Liver (tissue), 9 donors: Measurements from ENCODE around the gene TMEM232. TPM values are rescaled to one million over a fixed set of nuclear protein-coding genes. Genes with fewer than 3 reads are reported as not detected.

Source experiments
- DNase-seq: peaks from one replicate; pipeline ENCODE4 v3.0.0-alpha.2; 2017; ENCODE audit warnings: low spot score
- H3K27ac ChIP-seq, 2 donors: one replicate each; pipeline ENCODE4 v1.7.0; 2013; ENCODE audit warnings: inconsistent platforms in 2 of 2, low read length in 2 of 2, control low read depth in 1 of 2, low read depth in 1 of 2, mild to moderate bottlenecking in 1 of 2
- H3K27me3 ChIP-seq, 4 donors: one replicate each; pipeline versions ENCODE4 v1.6.1 to v1.7.0; 2013; ENCODE audit warnings: low read length in 3 of 4, inconsistent platforms in 1 of 4, mild to moderate bottlenecking in 1 of 4, moderate library complexity in 1 of 4; ENCODE audit not compliant: control insufficient read depth in 4 of 4, insufficient read depth in 4 of 4
- H3K36me3 ChIP-seq, 4 donors: one replicate each; pipeline versions ENCODE4 v1.6.1 to v1.7.0; 2013; ENCODE audit warnings: low read length in 3 of 4, mild to moderate bottlenecking in 3 of 4, low read depth in 1 of 4, moderate library complexity in 1 of 4; ENCODE audit not compliant: control insufficient read depth in 4 of 4, insufficient read depth in 3 of 4
- H3K4me1 ChIP-seq, 4 donors: one replicate each; pipeline versions ENCODE4 v1.6.1 to v1.7.0; 2013; ENCODE audit warnings: low read length in 3 of 4, mild to moderate bottlenecking in 3 of 4, moderate library complexity in 1 of 4; ENCODE audit not compliant: control insufficient read depth in 4 of 4, insufficient read depth in 4 of 4
- H3K4me3 ChIP-seq, 3 donors: one replicate each; pipeline versions ENCODE4 v1.6.1 to v1.7.0; 2013; ENCODE audit warnings: low read length in 3 of 3, control low read depth in 1 of 3, low read depth in 1 of 3, mild to moderate bottlenecking in 1 of 3
- H3K9ac ChIP-seq, 2 donors: one replicate each; pipeline ENCODE4 v1.7.0; 2013; ENCODE audit warnings: low read length in 2 of 2, mild to moderate bottlenecking in 2 of 2, moderate library complexity in 2 of 2, control low read depth in 1 of 2, low read depth in 1 of 2
- H3K9me3 ChIP-seq, 4 donors: one replicate each; pipeline versions ENCODE4 v1.6.1 to v1.7.0; 2013; ENCODE audit warnings: low read length in 3 of 4; ENCODE audit not compliant: control insufficient read depth in 4 of 4
- EGR1 ChIP-seq, 2 donors: IDR thresholded peaks; 2 replicates each; pipeline ENCODE4 v1.6.1; 2016 to 2018; ENCODE audit warnings: antibody characterized with exemption in 2 of 2, low read depth in 2 of 2
- FOXA1 ChIP-seq: IDR thresholded peaks from 2 replicates; pipeline ENCODE4 v1.6.1; 2016; ENCODE audit warnings: antibody characterized with exemption
- FOXA2 ChIP-seq: IDR thresholded peaks from 2 replicates; pipeline ENCODE4 v1.6.1; 2016; ENCODE audit warnings: antibody characterized with exemption
- GABPA ChIP-seq, 2 donors: IDR thresholded peaks in 1 of 2; conservative IDR thresholded peaks in 1 of 2; 2 replicates each; pipeline ENCODE4 v1.6.1; 2016; ENCODE audit warnings: antibody characterized with exemption in 2 of 2, mild to moderate bottlenecking in 1 of 2, moderate library complexity in 1 of 2
- HNF4A ChIP-seq, 2 donors: conservative IDR thresholded peaks; 2 replicates each; pipeline ENCODE4 v1.6.1; 2016; ENCODE audit warnings: antibody characterized with exemption in 2 of 2, mild to moderate bottlenecking in 2 of 2
- HNF4G ChIP-seq: IDR thresholded peaks from 2 replicates; pipeline ENCODE4 v1.6.1; 2016; ENCODE audit warnings: antibody characterized with exemption
- JUND ChIP-seq, 2 donors: IDR thresholded peaks; 2 replicates each; pipeline ENCODE4 v1.6.1; 2016; ENCODE audit warnings: antibody characterized with exemption in 2 of 2
- NR2F2 ChIP-seq: IDR thresholded peaks from 2 replicates; pipeline ENCODE4 v1.6.1; 2016; ENCODE audit warnings: antibody characterized with exemption
- RAD21 ChIP-seq, 2 donors: IDR thresholded peaks; 2 replicates each; pipeline ENCODE4 v1.6.1; 2016; ENCODE audit warnings: antibody characterized with exemption in 2 of 2, mild to moderate bottlenecking in 2 of 2
- RXRA ChIP-seq, 2 donors: IDR thresholded peaks; 2 replicates each; pipeline ENCODE4 v1.6.1; 2017 to 2018; ENCODE audit warnings: antibody characterized with exemption in 2 of 2, mild to moderate bottlenecking in 1 of 2
- SP1 ChIP-seq: IDR thresholded peaks from 2 replicates; pipeline ENCODE4 v1.6.1; 2018; ENCODE audit warnings: antibody characterized with exemption, mild to moderate bottlenecking
- YY1 ChIP-seq: IDR thresholded peaks from 2 replicates; pipeline ENCODE4 v1.6.1; 2016; ENCODE audit warnings: antibody characterized with exemption, mild to moderate bottlenecking
- WGBS: extraction: QIAGEN DNeasy Blood & Tissue Kit; methylation state at CpG from one replicate; pipeline ENCODE4 v1.1.7; 2013; 5-methylcytosine and 5-hydroxymethylcytosine counted together
- polyA plus RNA-seq, 2 donors: library from polyadenylated mRNA; stranded (reverse) in 1 of 2; unstranded in 1 of 2; fragments of 200-250 nt in 1 of 2; fragments of >200 nt in 1 of 2; fragmentation: Nextera tagmentation in 1 of 2; extraction: Ambion mirVana in 1 of 2; gene quantifications; one replicate each; pipeline versions ENCODE4 v1.2.1 to v1.2.3, GENCODE V29; 2013 to 2015
- total RNA-seq, 2 donors: library from RNA; depleted of rRNA; stranded (reverse); fragments of >200 nt; gene quantifications; one replicate each; pipeline ENCODE4 v1.2.3, GENCODE V29; 2014
- TF ChIP-seq, protein P1 (sequence below): IDR thresholded peaks from 2 replicates; pipeline ENCODE4 v1.6.1; 2016; ENCODE audit warnings: antibody characterized with exemption, mild to moderate bottlenecking
- TF ChIP-seq, protein P2 (sequence below): IDR thresholded peaks from 2 replicates; pipeline ENCODE4 v1.6.1; 2016; ENCODE audit warnings: antibody characterized with exemption
- TF ChIP-seq, protein P3 (sequence below): IDR thresholded peaks from 2 replicates; pipeline ENCODE4 v1.6.1; 2016; ENCODE audit warnings: antibody characterized with exemption
- TF ChIP-seq, protein P4 (sequence below): IDR thresholded peaks from 2 replicates; pipeline ENCODE4 v1.6.1; 2016; ENCODE audit warnings: antibody characterized with exemption
- TF ChIP-seq, protein P5 (sequence below): fragments of 150-350 bp; IDR thresholded peaks from 2 replicates; pipeline ENCODE4 v1.5.1; 2017; ENCODE audit warnings: improper control_type of control experiment, low read depth, low read length; ENCODE audit not compliant: missing input control
- donor health status: healthy.
- donor health status: healthy.
- donor health status: healthy.
- donor health status: healthy.
- donor health status: healthy.

TMEM232 gene
- total and polyA plus RNA-seq, 4 donors: 0.39 to 2.5 (median 1.0) TPM

DNA sequence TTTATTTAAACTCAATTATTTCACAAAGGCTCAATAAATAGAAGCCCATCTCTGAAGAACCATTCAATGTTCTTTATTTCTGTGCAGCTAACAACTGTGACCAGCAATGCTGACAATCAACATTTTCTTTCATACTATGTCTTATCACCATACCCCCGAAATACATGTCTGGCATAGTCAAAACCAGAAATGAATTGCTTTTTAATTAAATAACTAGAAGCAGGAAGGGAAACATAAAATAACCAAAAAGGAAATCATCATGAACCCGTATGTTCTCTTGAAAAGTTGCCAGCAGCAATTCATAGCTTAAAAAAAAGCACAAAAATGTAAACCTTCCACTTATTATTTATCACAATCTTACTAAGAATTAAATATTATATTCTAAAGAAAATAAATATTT lies 212.4 kb downstream of the TMEM232 start:
- Histone ChIP-seq H3K27me3 (no peaks in the 10 kb centered on the region), H3K27ac (no peak overlapping the region), H3K4me3 (no peak overlapping the region), H3K9ac (no peak overlapping the region), H3K36me3 (no peaks in the 10 kb centered on the region), H3K4me1 (no peaks in the 10 kb centered on the region), H3K9me3 (no peaks in the 10 kb centered on the region)
- WGBS: 67% methylated on average over 2 of the region's 2 CpGs
- TF ChIP-seq YY1 (no peak), HNF4G (no peak), GABPA (IDR thresholded peaks at IDR 0.05 in 1 of 2, conservative IDR thresholded peaks at IDR 0.05 in 1 of 2) (no peak), HNF4A (conservative IDR thresholded peaks at IDR 0.05) (no peak), EGR1 (IDR thresholded peaks at IDR 0.05; ENCODE audit: low read depth in 2 of 2) (no peak), FOXA1 (no peak), NR2F2 (no peak), JUND (IDR thresholded peaks at IDR 0.05) (no peak), FOXA2 (no peak), RXRA (IDR thresholded peaks at IDR 0.05) (no peak), SP1 (no peak)
- TF ChIP-seq, protein P1, sequence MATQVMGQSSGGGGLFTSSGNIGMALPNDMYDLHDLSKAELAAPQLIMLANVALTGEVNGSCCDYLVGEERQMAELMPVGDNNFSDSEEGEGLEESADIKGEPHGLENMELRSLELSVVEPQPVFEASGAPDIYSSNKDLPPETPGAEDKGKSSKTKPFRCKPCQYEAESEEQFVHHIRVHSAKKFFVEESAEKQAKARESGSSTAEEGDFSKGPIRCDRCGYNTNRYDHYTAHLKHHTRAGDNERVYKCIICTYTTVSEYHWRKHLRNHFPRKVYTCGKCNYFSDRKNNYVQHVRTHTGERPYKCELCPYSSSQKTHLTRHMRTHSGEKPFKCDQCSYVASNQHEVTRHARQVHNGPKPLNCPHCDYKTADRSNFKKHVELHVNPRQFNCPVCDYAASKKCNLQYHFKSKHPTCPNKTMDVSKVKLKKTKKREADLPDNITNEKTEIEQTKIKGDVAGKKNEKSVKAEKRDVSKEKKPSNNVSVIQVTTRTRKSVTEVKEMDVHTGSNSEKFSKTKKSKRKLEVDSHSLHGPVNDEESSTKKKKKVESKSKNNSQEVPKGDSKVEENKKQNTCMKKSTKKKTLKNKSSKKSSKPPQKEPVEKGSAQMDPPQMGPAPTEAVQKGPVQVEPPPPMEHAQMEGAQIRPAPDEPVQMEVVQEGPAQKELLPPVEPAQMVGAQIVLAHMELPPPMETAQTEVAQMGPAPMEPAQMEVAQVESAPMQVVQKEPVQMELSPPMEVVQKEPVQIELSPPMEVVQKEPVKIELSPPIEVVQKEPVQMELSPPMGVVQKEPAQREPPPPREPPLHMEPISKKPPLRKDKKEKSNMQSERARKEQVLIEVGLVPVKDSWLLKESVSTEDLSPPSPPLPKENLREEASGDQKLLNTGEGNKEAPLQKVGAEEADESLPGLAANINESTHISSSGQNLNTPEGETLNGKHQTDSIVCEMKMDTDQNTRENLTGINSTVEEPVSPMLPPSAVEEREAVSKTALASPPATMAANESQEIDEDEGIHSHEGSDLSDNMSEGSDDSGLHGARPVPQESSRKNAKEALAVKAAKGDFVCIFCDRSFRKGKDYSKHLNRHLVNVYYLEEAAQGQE: no peak
- TF ChIP-seq, protein P2, sequence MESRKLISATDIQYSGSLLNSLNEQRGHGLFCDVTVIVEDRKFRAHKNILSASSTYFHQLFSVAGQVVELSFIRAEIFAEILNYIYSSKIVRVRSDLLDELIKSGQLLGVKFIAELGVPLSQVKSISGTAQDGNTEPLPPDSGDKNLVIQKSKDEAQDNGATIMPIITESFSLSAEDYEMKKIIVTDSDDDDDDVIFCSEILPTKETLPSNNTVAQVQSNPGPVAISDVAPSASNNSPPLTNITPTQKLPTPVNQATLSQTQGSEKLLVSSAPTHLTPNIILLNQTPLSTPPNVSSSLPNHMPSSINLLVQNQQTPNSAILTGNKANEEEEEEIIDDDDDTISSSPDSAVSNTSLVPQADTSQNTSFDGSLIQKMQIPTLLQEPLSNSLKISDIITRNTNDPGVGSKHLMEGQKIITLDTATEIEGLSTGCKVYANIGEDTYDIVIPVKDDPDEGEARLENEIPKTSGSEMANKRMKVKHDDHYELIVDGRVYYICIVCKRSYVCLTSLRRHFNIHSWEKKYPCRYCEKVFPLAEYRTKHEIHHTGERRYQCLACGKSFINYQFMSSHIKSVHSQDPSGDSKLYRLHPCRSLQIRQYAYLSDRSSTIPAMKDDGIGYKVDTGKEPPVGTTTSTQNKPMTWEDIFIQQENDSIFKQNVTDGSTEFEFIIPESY: no peak
- TF ChIP-seq, protein P3, sequence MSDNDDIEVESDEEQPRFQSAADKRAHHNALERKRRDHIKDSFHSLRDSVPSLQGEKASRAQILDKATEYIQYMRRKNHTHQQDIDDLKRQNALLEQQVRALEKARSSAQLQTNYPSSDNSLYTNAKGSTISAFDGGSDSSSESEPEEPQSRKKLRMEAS: no peak
- DNase-seq: no peak

DNA sequence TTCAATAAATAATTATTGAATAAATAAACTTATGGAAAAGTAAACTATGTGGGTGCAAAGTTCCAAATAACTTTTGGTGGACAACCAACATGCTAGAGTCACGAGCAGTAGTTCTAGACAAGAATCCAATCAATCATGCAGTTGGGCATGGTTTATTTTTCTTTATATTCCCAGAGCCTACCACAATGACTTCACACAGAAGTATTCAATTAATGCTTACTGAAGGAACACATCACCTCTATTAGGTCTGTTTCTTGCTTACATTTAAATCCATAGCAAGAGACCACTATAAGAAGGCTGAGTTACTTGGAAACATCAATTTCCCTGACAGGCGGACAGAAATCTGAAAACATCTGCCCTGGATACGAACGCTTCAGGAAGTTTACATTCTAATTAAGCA lies 214.2 kb downstream of the TMEM232 start:
- no peak overlapping the region for H3K9ac ChIP-seq
- no peak overlapping the region for H3K27ac ChIP-seq
- no peaks in the 10 kb centered on the region for H3K4me1 ChIP-seq
- no peaks in the 10 kb centered on the region for H3K36me3 ChIP-seq
- no peak for DNase-seq
- WGBS: 84% methylated on average over 4 of the region's 4 CpGs
- no peaks in the 10 kb centered on the region for H3K27me3 ChIP-seq
- H3K4me3 ChIP-seq: no peak overlapping the region
- no peaks in the 10 kb centered on the region for H3K9me3 ChIP-seq
- TF ChIP-seq EGR1 (IDR thresholded peaks at IDR 0.05; ENCODE audit: low read depth in 2 of 2) (no peak), YY1 (no peak), JUND (IDR thresholded peaks at IDR 0.05) (no peak), FOXA1 (no peak), NR2F2 (no peak), SP1 (no peak), HNF4A (conservative IDR thresholded peaks at IDR 0.05) (no peak), RAD21 (IDR thresholded peaks at IDR 0.05) (no peak), FOXA2 (no peak)
- TF ChIP-seq, protein P2: no peak
- TF ChIP-seq, protein P4, sequence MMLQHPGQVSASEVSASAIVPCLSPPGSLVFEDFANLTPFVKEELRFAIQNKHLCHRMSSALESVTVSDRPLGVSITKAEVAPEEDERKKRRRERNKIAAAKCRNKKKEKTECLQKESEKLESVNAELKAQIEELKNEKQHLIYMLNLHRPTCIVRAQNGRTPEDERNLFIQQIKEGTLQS: no peak
- TF ChIP-seq, protein P3: no peak
- TF ChIP-seq, protein P5, sequence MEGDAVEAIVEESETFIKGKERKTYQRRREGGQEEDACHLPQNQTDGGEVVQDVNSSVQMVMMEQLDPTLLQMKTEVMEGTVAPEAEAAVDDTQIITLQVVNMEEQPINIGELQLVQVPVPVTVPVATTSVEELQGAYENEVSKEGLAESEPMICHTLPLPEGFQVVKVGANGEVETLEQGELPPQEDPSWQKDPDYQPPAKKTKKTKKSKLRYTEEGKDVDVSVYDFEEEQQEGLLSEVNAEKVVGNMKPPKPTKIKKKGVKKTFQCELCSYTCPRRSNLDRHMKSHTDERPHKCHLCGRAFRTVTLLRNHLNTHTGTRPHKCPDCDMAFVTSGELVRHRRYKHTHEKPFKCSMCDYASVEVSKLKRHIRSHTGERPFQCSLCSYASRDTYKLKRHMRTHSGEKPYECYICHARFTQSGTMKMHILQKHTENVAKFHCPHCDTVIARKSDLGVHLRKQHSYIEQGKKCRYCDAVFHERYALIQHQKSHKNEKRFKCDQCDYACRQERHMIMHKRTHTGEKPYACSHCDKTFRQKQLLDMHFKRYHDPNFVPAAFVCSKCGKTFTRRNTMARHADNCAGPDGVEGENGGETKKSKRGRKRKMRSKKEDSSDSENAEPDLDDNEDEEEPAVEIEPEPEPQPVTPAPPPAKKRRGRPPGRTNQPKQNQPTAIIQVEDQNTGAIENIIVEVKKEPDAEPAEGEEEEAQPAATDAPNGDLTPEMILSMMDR: no peak
- TF ChIP-seq, protein P1: no peak
